Measurements from ENCODE around the gene PRMT3. TPM values are rescaled to one million over a fixed set of nuclear protein-coding genes. Genes with fewer than 3 reads are reported as not detected.

PRMT3 gene
- polyA plus RNA-seq, 3 donors = 4.5 to 8.4 (median 6.1) TPM

DNA sequence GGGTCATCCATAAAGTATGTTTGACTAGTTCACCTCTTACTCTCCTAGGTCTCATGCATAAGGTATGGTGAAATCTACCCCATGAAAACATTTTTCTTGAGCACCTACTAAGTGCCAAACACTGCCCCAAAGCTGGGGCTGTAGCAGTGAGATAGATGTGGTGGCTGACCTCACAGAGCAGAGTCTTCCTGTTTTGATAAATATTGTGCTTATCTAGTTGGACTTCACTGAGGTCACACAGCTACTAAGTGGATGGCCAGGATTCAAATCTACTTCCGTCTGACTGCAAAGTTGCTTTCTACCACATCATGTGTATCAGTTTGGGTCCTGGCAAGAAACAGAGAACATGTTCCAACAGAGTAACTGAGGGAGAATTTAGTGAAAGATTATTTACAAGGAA, 30.4 kb upstream of the PRMT3 start:
- H3K4me2 ChIP-seq (replicated peaks; ENCODE audit: extremely low read depth, low read length, poor library complexity, severe bottlenecking) = no peak overlapping the region
- no peaks in the 10 kb centered on the region for H3K27me3 ChIP-seq (ENCODE audit: control insufficient read depth in 2 of 2, insufficient read depth in 2 of 2, low read length in 2 of 2)
- H3K27ac ChIP-seq (ENCODE audit: low read depth in 1 of 2, low read length in 2 of 2) = no peak overlapping the region
- no peaks in the 10 kb centered on the region for H3K36me3 ChIP-seq (replicated peaks in 1 of 2; ENCODE audit: control insufficient read depth in 1 of 2, insufficient read depth in 2 of 2, low read length in 2 of 2)
- H3K4me1 ChIP-seq (ENCODE audit: control insufficient read depth in 1 of 2, insufficient read depth in 2 of 2, low read length in 2 of 2) = peaks cover 4 to 9% of the 10 kb centered on the region in 2 donors
- H3K4me3 Mint-ChIP-seq = peak overlapping the region in 1 of 2 donors; percentile 37
- peaks cover 9% of the 10 kb centered on the region for H3K4me1 Mint-ChIP-seq
- DNase-seq = no peak
- H3K27me3 Mint-ChIP-seq (ENCODE audit: low read depth in 3 of 3) = peaks cover 4 to 16% (median 15%) of the 10 kb centered on the region in 3 donors
- no peak overlapping the region for H3K27ac Mint-ChIP-seq
- no peaks in the 10 kb centered on the region for H3K79me2 ChIP-seq (ENCODE audit: insufficient read depth, low read length)
- TF ChIP-seq, protein P1, sequence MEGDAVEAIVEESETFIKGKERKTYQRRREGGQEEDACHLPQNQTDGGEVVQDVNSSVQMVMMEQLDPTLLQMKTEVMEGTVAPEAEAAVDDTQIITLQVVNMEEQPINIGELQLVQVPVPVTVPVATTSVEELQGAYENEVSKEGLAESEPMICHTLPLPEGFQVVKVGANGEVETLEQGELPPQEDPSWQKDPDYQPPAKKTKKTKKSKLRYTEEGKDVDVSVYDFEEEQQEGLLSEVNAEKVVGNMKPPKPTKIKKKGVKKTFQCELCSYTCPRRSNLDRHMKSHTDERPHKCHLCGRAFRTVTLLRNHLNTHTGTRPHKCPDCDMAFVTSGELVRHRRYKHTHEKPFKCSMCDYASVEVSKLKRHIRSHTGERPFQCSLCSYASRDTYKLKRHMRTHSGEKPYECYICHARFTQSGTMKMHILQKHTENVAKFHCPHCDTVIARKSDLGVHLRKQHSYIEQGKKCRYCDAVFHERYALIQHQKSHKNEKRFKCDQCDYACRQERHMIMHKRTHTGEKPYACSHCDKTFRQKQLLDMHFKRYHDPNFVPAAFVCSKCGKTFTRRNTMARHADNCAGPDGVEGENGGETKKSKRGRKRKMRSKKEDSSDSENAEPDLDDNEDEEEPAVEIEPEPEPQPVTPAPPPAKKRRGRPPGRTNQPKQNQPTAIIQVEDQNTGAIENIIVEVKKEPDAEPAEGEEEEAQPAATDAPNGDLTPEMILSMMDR (IDR thresholded peaks at IDR 0.05) = no peak
- no peaks in the 10 kb centered on the region for H3K9me3 Mint-ChIP-seq
- intact Hi-C loops (cut with micrococcal nuclease) = no loop called here
- no peaks in the 10 kb centered on the region for H4K20me1 ChIP-seq (ENCODE audit: insufficient read depth, low read length)
- H3K36me3 Mint-ChIP-seq = peaks cover 0 to 2% of the 10 kb centered on the region in 2 donors
- no peak overlapping the region for H3K4me3 ChIP-seq (replicated peaks in 1 of 3; ENCODE audit: low read depth in 2 of 3, low read length in 3 of 3)
- 100% methylated on average over 1 of the region's 1 CpG for WGBS (ENCODE audit: insufficient coverage)
- no peak overlapping the region for H2AFZ ChIP-seq (ENCODE audit: insufficient read depth, low read depth, low read length, poor library complexity, severe bottlenecking)
- no peak overlapping the region for H3K9ac ChIP-seq (ENCODE audit: insufficient read depth, low read length, poor library complexity, severe bottlenecking)
- H3K9me3 ChIP-seq (replicated peaks in 1 of 2; ENCODE audit: control insufficient read depth in 1 of 2, insufficient read depth in 1 of 2, low read length in 2 of 2) = no peaks in the 10 kb centered on the region

DNA sequence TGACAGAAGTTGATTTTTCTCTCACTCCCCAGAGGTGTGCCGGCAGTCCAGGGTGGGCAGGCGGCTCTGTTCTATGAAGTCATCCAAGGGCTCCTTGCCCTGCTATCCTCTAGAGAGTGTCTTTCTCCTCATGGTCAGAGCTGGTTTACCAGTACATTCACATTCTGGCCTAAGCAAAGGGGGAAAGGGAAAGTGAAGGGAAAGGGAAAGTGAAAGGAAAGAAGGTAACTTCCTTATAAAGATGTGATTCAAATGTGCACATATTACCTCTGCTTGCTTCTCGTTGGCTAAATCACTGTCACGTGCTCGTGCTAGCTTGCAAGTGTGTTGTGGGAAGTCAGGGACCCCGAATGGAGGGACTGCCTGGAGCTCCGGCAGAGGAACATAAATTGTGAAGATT, 26.9 kb upstream of the PRMT3 start:
- 100% methylated on average over 1 of the region's 7 CpGs for WGBS (ENCODE audit: insufficient coverage)
- DNase-seq = peak; percentile 61 to 84 (median 76)
- Mint-ChIP-seq H3K36me3 (peaks cover 0 to 2% of the 10 kb centered on the region in 2 donors), H3K4me3 (peak overlapping the region; percentile 11 to 27), H3K9me3 (no peaks in the 10 kb centered on the region), H3K27ac (peak overlapping the region; percentile 66 to 90 (median 85)), H3K27me3 (ENCODE audit: low read depth in 3 of 3) (peaks cover 4 to 17% (median 14%) of the 10 kb centered on the region in 3 donors), H3K4me1 (peaks cover 36% of the 10 kb centered on the region)
- Histone ChIP-seq H3K4me2 (replicated peaks; ENCODE audit: extremely low read depth, low read length, poor library complexity, severe bottlenecking) (peak overlapping the region; percentile 18), H2AFZ (ENCODE audit: insufficient read depth, low read depth, low read length, poor library complexity, severe bottlenecking) (peak overlapping the region; percentile 70), H3K9me3 (replicated peaks in 1 of 2; ENCODE audit: control insufficient read depth in 1 of 2, insufficient read depth in 1 of 2, low read length in 2 of 2) (no peaks in the 10 kb centered on the region), H3K79me2 (ENCODE audit: insufficient read depth, low read length) (peaks cover 10% of the 10 kb centered on the region), H4K20me1 (ENCODE audit: insufficient read depth, low read length) (no peaks in the 10 kb centered on the region), H3K4me1 (ENCODE audit: control insufficient read depth in 1 of 2, insufficient read depth in 2 of 2, low read length in 2 of 2) (peaks cover 20 to 36% of the 10 kb centered on the region in 2 donors), H3K4me3 (replicated peaks in 1 of 3; ENCODE audit: low read depth in 2 of 3, low read length in 3 of 3) (peak overlapping the region in 1 of 3 experiments; percentile 3), H3K36me3 (replicated peaks in 1 of 2; ENCODE audit: control insufficient read depth in 1 of 2, insufficient read depth in 2 of 2, low read length in 2 of 2) (no peaks in the 10 kb centered on the region), H3K9ac (ENCODE audit: insufficient read depth, low read length, poor library complexity, severe bottlenecking) (no peak overlapping the region), H3K27me3 (ENCODE audit: control insufficient read depth in 2 of 2, insufficient read depth in 2 of 2, low read length in 2 of 2) (no peaks in the 10 kb centered on the region), H3K27ac (ENCODE audit: low read depth in 1 of 2, low read length in 2 of 2) (peak overlapping the region in 1 of 2 donors; percentile 71)
- TF ChIP-seq, protein P1 (IDR thresholded peaks at IDR 0.05) = no peak
- intact Hi-C loops (cut with micrococcal nuclease) = no loop called here
